ENCODE measurements around the gene SPI1.
"Not testable (repeated sequence)": the region's sequence is repeated elsewhere in the genome, so short reads cannot be mapped to it uniquely, and the experiment has no call there.

Gene SPI1

DNA sequence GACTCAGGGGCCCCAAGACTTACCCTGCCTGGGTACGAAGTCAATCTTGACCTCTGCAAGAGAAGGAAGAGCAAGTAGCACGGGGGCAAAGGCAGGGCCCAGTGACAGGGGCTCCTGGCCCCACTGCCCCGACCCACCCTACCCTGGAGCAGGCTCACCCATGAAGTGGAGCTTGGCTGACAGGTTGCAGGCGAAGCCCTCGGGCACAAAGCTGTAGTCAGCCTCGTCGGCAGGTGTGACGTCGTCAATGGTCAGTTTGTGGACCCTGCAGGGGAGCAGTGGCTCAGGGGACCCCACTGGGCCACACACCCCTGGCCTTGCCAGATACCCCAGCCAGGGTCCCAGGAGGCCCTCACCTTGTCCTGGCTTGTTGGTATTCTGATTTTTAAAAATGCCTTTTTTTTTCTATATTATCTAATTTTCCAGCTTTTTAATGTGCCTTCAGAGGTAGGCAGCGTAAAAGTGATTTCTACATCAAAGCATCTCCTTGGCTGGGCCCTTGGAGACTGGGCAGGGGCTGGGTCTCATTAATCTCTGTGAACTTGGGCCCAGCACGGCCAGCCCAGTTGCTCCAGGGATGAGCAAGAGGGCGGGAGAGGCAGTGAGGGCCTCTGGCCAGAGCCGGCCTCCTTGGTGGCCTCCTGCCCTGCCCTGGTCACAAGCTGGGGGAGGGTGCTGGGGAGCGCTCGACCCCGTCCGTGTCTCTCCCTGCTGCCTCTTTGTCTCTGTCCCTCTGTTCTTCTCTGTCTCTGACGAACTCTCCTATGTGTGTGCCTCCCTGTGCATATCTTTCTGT is 37.2 kb downstream of the SPI1 start:
- DNase-seq (ENCODE audit: low read depth): no peak

DNA sequence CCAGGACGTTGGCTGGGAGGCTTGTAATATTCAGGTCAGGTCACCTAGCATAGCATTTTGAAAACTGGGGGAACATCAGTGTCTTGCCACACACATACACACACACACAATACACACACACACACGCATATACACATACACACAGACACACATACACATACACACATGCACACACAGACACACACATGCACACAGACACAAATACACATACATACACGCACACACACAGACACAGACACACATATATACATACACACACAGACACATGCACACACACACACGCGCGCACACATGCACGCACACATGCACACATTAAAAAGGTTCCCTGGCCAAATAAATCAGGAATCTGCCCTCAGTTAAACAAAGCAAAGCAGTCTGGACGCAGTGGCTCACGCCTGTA is 38.3 kb downstream of the SPI1 start:
- no peak for DNase-seq (ENCODE audit: low read depth)

GRCh38 chr11:47338396-47339241 is 39.7 kb downstream of the SPI1 start:
- DNase-seq (ENCODE audit: low read depth): no peak

DNA sequence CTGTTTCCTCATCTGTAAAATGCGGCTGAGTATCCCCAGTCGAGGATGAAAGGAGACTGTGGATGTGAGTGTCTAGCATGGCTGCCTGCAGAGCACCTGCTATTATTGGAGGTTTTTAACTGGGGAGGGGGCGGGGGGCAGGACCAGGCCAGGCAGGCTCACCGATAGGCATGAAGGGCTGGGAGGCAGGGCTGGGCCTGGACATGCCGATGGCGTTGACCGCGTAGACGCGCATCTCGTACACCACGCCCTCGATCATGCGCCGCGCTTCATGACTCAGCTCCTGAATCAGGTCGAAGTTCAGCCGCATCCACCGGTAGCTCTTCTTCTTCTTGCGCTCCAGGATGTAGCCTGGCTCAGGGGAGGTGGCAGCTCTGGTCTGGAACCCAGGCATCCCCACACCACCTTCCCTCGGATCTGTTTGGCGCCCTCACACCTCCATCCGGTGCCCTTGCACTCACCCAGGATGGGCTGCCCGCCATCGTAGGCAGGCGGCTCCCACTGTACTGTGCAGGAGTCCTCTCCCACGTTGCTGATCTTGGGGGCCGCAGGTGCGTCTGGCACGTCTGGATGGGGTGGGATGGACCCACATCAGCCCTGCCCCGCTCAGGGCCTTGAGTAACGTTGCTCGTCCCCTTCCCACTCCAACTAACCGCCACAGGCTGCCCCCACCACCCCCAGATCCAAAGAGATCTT is 41.0 kb downstream of the SPI1 start:
- no peak for DNase-seq (ENCODE audit: low read depth)

GRCh38 chr11:47336595-47336994 is 41.8 kb downstream of the SPI1 start:
- DNase-seq (ENCODE audit: low read depth): no peak

- DNase-seq (ENCODE audit: low read depth): no peak
These were observed 42.6 kb downstream of the SPI1 start for GRCh38 chr11:47335733-47336132.

GRCh38 chr11:47334699-47335411 is 43.5 kb downstream of the SPI1 start:
- not testable (repeated sequence) for DNase-seq (ENCODE audit: low read depth)

DNA sequence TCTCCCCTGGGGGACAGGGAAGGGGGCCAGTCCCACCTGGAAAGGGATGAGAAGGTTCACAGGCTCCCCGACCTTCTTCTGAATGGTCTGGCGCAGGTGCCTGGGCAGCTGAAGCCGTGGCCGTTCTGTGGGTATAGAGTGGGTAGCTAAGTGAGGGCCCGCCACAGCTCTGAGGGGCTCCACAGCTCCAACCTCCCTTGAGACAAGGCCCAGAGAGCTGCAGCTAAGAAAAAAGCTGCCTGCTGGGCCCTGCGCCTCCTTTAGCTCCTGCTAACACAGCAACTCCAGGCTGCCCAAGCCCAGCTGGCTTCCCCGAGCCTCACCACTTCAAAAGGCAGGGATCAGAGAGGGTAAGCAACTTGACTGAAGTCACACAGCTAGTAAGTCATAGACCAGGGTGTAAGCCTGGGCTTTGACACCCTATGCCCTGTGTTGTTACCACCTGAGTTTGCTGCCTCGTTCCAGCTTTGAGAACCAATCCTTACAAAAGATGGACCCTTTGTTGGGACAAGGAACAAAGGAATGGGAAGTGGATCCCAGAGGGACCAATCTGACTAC is 44.4 kb downstream of the SPI1 start:
- DNase-seq (ENCODE audit: low read depth): no peak

GRCh38 chr11:47333526-47333845 is 44.9 kb downstream of the SPI1 start:
- DNase-seq (ENCODE audit: low read depth): no peak

- DNase-seq (ENCODE audit: low read depth): no peak
These were observed 45.4 kb downstream of the SPI1 start for GRCh38 chr11:47332791-47333525.

DNA sequence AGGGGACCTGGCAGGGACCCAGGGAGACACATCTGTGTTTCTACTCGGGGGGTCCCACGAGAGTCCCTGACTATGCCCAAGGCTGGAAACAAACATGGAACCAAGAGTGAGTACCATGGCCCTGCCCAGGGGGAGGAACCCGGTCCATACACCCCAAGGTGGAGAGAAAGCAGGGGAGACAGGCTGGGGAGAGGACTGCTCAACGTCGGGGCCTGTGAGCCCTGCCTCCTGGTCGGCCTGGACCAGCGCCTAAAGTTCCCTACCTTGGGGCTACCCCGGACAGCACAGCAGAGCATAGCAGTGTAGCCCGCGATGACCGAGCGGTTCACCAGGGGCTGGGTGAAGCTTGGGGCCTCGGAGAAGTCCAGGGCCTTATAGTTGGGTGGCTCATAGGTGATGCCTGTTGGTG is 46.0 kb downstream of the SPI1 start:
- no peak for DNase-seq (ENCODE audit: low read depth)

DNA sequence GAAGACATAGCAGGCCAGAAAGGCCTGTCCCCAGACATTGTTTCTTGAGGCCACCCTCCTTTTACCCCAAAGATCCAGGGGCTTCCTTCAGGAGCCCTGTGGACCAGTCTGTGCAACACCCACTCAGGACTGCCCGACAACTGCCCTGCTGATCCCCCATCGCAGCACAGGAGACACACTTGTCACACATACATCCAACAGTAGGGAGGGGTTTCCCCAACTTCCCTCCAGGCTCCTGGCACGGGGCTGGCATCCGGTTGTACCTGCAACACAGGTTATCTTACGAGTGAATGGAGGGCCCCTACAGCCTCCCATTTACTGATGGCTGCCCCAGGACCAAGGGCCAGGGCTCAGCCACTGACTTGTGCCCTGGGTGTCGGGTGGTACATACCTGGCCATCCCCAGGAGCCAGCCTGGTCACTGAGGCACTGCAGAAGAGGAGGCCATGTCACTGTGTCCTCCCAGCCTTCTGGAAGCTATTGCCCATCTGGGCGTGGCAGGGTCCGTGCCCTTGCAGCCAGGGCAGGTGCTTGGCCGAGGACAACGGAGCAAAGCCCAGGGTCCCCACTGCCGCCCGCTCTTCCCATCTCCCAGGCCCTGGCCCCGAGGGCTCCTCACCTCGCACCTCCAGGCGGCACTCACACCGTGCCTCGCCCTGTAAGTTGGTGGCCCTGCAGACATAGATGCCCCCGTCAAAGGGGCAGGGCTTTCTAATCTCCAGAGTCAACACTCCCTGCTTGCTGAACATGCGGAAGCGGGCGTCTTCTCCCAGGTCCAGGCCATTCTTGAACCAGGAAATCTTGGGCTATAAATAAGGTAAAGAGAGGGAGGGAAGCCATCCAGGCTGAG is 46.7 kb downstream of the SPI1 start:
- DNase-seq (ENCODE audit: low read depth): no peak

DNA sequence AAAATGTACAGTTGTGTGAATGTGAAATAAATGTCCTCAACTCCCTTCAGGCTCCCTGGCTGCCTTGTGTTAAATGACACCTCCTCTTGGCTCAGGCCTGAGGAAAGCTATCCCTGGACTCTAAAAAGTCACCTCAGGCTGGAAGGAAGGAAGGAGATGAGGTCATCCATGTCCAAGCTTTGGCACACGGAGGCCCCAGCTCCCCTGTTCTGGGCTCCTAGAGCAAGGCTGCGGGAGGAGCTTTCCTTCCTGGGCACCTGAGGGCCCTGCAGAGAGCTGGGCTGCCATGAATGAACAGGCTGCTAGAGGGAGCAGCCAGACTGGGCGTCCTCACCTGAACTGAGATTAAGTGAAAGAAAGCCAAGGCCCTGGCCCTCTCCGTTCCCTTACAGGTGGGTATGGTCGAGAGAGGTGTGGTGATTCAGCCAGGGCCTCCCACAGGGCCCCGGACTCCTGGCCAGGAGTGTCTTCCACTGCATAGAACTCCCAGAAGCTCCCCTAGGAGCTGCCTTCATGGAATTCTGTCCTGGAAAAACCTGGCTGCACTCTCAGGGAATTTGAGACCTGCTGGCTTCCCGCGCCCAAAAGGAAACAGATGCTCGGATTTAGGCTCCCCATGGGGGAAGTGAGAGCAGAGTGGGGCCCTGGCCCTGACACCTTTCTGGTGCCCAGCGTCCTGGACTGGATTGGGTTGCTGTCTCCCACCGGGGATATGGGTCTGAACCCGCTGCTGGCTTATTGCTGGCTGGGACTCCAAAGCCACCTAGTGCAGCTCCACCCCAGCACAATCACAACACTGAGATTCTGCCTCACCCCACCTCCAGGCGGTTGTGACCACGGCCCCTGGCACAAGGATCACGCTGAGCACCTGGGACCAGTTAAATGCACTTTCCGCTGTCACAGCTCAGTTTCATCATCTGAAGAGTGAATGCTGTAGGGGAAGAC is 48.1 kb downstream of the SPI1 start:
- DNase-seq (ENCODE audit: low read depth): no peak

DNA sequence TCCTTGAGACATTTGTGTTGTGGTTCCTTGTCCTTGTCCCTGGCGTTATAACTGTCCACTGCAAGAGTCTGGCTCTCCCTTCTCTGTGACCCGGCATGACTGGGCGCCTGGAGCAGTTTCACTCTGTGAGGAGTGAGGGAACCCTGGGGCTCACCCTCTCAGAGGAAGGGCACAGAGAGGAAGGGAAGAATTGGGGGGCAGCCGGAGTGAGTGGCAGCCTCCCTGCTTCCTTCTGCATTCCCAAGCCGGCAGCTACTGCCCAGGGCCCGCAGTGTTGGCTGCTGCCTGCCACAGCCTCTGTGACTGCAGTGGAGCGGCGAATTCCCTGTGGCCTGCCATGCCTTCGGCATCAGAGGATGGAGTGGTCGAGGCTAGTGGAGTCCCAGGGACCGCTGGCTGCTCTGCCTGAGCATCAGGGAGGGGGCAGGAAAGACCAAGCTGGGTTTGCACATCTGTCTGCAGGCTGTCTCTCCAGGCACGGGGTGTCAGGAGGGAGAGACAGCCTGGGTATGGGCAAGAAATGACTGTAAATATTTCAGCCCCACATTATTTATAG is 48.8 kb downstream of the SPI1 start:
- DNase-seq (ENCODE audit: low read depth): no peak

GRCh38 chr11:47328449-47329390 is 49.6 kb downstream of the SPI1 start:
- no peak for DNase-seq (ENCODE audit: low read depth)

DNA sequence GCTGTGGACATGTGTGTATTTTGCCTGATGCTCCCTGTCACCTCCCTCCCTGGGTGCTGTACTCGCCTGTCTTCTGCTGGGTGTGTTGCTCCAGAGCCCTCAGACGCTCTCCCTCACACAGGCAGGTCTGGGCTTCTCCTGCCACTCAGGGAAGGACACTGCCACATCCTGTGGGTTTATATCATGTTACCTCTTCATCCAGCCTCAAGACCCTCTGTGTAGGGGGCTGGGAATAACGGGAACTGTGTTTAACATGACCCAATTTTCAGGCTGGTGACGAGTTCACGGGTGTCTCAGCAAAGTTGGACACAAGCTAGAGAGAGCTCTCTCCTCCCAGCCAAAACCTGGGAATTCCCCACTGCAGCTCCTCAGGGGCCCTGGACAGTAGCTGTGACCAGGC is 50.4 kb downstream of the SPI1 start:
- no peak for DNase-seq (ENCODE audit: low read depth)

GRCh38 chr11:47327025-47327424 is 51.3 kb downstream of the SPI1 start:
- no peak for DNase-seq (ENCODE audit: low read depth)

GRCh38 chr11:47326198-47326597 is 52.1 kb downstream of the SPI1 start:
- no peak for DNase-seq (ENCODE audit: low read depth)

Measured in activated T-helper 1 cell treated with Interleukin-2 at 50 U/mL for 16 hours (primary cell).